Stimulated activated CD4-positive, alpha-beta T cell treated with anti-CD3 and anti-CD28 coated beads, Interleukin-12 subunit alpha, Interleukin-12 subunit beta, amount 100 ng/mL, for 4 hours (primary cell): ENCODE data around the gene ZSWIM4.
"Not testable (repeated sequence)": the region's sequence is repeated elsewhere in the genome, so short reads cannot be mapped to it uniquely, and the experiment has no call there.

Experiments used
- DNase-seq: peaks from one replicate; pipeline ENCODE4 v3.0.0-alpha.2; 2020

ZSWIM4 gene

DNA sequence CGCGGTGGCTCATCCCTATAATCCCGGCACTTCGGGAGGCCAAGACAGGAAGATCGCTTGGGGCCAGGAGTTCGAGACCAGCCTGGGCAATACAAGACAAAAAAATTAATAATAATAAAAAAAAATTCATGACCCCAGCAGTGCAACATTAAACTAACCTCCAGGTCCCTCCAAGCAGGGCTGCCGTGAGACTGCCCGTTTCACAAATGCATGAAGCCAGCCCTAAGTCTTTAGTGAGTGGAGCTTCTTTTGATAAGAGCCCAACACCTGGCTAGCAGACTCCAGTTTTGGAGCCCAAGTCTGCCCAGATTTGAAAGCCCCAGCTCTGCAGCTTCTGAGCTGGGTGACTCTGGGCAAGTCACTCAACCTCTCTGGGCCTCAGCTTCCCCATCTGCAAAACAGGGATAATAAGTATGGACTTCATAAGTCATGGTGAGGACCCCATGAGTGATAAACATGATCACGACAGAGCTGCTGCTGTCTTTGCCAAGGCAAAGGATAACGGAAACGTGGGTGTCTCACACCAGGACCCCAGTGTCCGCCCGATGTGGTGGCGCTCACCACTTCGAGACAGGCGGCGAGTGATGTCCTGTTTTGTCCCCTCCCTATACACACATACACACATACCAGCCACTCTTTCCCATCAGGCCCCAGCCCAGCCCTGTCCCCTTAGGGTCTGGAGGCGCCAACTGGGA lies 43.3 kb downstream of the ZSWIM4 start:
- DNase-seq, result no peak

DNA sequence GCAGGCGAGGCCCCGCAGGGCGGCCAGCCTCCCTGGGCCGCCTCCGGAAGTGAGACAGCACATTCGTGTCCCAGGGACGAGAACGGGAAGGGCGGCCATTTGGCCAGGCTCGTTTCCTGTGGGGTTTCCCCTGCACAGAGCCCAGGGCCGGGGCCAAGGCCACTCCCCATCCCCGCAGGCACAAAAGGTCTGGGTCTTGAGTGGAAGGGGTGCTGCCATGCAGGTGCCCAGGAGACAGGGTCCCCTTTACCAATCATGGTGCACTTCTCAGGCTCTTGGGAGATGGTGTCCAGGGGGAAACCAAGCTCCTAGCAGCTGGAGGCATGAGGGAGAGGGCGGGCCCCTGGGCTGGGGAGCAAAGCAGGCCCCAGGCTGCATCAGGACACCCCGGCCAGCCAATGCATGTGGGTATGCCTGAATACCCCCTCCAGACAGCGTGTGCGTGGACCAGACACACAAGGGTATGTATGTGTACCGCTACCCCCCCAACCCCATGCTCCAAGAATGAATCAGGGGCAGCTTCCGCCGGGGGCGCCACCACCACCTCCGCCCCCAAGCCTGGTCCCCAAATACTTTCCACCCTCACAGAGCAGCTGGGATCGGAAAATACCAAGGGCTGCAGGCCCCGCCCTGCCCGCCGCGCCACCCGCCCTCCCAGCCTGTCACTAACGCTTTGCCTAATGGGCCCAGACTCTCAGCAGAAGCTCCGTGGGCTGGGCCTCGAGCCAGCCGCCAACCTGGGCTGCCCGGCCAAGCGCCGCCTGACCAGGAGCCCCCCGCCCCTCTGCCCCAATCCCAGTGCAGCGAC lies 44.1 kb downstream of the ZSWIM4 start:
- DNase-seq, result peak; percentile 86

GRCh38 chr19:13839938-13840304 lies 44.7 kb downstream of the ZSWIM4 start:
- DNase-seq, result no peak

DNA sequence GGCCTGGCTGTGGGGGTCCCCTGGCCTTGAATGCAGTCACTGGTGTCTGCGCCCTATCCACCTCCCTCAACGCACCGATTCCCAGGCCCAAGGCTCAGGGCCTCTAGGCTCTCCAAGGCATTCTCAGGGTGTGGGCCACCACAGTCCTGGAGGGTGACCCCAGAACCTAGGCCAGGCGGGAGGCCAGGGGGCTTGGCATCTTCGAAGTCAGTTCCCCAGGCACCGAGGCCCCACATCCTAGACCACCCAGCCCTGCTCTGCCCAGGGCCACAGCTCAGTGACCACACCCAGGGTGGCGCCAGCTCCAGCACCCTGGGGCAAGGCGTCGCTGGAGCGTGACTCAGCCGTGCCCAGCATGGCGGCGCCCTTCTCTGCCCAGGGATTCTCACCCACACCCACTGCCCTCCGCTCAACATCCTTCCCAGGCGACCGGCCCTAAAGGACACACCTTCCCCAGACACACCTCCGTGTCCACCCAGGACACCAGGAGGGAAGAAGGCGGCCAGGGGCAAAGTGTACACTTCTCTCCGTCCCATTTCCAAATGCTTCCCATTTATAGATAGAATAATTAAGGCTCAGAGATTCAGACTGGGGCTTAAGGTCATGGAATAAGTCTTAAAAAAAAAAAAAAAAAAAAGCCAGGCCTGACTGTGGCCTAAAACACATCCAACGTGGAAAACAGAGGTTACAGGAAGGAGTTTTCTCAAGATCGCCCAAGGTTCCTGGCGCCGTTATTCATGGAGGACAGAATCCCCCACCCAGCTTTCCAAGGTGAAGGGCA lies 45.3 kb downstream of the ZSWIM4 start:
- no peak for DNase-seq

DNA sequence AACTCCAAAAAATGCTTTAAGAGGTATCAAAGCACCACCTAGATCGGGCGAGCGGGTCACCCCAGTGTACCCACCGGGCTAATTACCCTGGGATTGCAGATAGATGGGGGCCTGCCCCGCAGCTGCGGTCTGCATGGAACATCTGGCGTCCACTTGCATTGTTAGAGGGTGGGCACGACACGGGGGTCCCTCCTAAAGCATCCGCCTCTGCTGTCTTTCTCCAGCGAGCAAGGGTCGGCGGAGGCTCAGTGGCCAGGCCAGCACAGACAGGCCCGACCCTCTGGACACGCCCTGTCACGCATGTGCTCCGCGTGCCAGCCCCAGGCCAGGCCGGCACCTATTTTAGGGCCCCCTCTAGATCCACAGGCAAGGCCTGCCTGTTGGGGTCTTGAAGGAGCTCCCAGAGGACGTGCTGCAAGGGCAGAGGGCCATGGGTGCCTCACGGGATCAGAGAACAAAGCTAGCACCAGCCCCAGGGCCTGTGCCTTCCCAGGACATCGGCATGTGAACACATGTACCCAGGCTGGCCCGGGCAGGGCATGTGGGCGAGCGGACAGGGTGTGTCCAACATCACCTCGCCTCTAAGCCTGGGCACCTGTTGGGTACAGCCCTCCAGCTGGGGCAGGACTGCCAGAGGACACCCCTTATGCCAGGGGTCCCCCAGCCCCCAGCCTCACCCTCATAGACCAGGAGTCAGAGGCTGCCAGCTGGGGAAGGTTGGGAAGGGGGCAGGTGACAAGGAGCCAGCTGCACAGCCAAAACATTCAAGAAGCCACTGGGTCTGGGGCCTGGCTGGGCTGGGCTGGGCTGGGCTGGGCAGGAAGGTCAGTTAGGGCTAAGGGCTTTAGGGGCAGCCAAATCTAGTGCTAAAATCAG lies 46.1 kb downstream of the ZSWIM4 start:
- DNase-seq, result no peak

DNA sequence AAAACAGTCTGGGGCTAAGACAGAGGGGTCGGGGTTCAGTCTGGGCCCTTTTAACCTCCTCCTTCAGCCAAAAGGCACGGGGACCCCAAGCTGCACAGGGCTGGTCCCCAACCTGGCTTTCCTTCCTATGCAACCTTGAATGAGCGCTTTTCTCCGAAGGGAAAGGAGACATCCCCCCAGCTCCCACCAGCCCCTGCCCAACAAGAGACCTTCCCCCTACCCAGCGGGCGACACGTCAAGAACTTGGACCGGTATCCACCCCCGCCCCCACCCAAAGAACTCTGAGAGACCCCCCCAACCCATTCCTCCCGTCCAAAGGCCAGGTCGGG lies 46.7 kb downstream of the ZSWIM4 start:
- DNase-seq, result no peak

- peak; percentile 69 for DNase-seq
Measured at GRCh38 chr19:13842291-13843103, 47.3 kb downstream of the ZSWIM4 start.

- no peak for DNase-seq
Measured at GRCh38 chr19:13843104-13843921, 48.1 kb downstream of the ZSWIM4 start.

DNA sequence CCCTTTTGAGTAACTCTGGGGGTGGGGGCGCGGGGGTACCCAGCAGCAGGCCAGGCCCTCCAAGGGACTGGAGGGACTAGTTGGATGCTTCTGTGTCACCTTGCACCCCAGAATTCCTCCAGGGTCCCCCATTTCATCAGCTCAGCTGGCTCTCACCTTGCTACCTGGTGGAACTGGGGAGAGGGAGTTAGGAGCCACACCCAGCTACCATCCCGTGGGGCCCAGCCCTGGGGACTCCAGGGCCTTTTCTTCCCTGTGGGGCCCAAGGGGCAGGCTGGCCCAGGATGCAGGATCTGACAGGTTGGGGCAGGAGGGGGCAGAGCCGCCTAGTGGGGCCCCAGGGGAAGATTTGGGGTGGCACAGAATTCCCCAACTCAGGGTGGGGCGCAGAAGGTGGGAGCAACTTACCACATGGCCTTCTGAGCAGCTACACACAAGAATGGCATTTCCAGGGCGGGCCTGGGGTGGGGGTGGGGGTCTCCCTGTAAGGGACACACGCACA lies 48.9 kb downstream of the ZSWIM4 start:
- DNase-seq, result no peak

- DNase-seq, result peak; percentile 81
Measured at GRCh38 chr19:13846557-13847406, 51.5 kb downstream of the ZSWIM4 start.

DNA sequence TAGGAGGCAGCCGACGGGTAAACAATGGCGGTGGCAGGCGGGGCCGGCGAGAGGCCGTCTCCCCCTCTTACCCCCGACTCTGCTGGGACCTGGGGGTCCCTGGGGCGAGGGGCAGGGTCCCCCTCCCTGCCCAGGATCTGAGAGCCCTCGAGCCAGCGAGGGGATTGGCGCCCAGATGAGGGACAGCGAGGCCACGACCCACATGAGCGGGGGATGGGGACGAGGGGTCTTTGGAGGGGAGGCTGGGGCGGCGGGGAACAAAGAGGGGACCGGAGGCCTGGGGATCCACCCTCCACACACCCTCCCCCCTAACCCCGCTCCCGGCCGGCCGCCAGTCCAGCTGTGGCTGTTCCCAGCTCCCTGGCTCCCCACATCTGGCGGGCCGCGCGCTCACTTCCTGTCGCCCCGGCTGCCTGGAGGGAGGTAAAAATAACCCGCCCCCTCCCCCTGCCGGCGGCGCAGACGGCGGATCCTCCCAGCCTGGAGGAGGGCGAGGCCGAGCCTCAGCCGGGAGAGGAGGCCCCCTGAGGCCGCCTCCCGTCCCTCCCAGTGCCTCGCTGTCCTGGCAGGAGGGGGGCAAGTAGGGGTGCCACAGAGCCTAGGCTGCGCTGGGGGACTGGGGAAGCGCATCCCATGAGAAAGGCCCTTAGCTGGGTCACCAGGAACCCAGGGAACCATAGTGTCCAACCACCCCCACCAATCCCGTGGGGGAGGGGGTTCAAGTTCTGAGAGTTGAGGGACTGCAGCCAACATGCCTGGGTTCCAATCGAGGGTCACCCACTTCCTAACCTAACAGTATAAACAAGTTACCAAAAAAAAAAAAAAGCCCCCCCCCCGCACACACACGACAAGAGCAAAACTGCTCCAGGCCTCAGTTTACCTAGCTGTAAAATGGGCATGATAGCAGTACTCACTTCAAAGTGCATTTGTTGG lies 52.4 kb downstream of the ZSWIM4 start:
- peak; percentile 74 for DNase-seq

GRCh38 chr19:13848340-13848677 lies 53.1 kb downstream of the ZSWIM4 start:
- no peak for DNase-seq

DNA sequence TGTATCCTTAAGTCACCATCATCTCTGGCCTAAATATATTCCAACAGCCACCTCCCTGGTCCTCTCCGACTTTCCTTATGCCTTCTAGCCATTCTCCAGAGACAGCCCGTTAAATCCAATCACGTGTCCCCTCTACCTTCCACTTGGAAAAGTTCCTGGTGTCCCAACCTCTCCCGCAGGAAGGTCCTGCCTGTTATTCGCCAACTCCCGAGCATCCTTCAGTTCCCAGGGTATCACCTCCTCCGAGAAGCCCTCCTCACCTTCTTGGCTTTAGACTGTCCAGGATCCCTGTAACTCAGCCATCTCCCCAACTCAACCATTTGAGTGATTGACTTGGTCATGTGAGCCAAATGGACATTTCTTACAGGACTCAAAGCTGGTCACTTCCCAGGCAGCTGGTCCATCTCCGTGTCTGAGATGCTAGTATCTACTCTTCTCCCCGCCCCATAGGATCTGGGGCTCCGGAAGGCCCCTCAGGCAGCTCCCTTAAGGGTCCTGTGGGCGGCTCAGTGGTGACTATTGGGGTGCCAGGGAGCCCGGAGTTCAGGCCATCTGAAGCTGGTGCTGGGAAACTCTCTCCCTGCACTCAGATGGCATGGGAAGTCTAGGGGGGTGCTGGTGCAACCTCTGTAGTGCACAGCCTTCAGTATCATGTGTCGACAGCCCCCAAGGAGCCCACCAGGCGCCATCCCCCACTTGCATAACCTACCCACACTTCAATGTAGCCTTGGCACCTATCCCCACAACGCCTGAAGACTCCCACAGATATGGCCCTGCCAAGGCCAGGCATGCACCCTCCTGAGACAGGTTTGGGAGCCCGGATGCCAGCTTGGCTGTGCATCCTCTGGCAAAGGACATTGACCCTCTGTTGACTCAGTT lies 53.8 kb downstream of the ZSWIM4 start:
- no peak for DNase-seq

DNA sequence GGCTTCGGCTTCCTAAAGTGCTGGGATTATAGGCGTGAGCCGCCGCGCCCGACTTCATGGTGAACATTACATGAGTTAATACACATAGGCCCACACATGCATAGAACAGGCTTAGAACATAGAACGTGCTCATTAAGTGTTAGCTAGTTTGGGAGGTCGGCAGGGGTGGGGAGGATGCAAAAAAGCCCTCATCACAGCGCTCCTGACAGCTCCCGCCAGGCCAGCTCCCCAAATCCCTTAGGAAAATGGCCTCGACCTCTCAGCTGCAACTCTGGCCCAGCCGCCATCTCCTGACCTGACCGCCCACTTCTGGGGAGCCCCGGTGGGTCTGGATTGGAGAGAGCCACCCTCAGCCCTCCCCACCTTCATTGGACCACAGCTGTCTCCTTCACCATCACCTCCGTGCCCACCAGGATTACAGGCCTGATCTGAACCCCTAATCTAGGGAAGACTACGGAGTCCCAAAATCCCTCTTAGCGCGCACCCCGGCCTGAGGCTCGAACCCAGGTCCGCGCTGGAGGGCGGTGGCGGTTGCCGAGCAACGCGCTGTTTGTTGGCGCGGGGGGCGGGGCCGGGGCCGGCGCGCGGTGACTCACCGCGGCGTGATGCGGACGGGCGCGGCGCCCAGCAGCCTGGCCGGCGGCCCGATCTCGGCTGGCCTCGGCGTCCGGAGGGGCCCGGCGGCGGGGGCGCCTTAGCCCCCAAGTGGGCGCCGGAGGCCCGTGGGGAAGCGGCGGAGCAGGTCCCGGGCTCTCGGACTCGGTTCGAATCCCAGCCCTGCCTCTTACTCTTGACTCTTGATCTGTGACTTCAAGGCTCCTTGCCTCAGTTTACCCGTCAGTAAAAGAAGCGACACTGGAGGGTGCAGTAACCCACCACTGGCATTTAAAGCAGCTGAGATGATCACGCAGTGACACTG lies 55.0 kb downstream of the ZSWIM4 start:
- DNase-seq, result peak; percentile 61

GRCh38 chr19:13850910-13851733 lies 55.9 kb downstream of the ZSWIM4 start:
- peak; percentile 55 for DNase-seq

GRCh38 chr19:13851734-13852114 lies 56.5 kb downstream of the ZSWIM4 start:
- not testable (repeated sequence) for DNase-seq
